Stimulated activated CD8-positive, alpha-beta memory T cell treated with anti-CD3 and anti-CD28 coated beads, Interleukin-7, amount 100 ng/mL, for 1 hour (primary cell): Measurements from ENCODE around the gene GPR3.
A peak's percentile ranks its signal among the peaks of the same experiment; 100 is the strongest.

Experiments
- DNase-seq, 2 donors: peaks; one replicate each; pipeline ENCODE4 v3.0.0-alpha.2; 2020; ENCODE audit warnings: low read depth in 2 of 2

The GPR3 gene, protein sequence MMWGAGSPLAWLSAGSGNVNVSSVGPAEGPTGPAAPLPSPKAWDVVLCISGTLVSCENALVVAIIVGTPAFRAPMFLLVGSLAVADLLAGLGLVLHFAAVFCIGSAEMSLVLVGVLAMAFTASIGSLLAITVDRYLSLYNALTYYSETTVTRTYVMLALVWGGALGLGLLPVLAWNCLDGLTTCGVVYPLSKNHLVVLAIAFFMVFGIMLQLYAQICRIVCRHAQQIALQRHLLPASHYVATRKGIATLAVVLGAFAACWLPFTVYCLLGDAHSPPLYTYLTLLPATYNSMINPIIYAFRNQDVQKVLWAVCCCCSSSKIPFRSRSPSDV

DNA sequence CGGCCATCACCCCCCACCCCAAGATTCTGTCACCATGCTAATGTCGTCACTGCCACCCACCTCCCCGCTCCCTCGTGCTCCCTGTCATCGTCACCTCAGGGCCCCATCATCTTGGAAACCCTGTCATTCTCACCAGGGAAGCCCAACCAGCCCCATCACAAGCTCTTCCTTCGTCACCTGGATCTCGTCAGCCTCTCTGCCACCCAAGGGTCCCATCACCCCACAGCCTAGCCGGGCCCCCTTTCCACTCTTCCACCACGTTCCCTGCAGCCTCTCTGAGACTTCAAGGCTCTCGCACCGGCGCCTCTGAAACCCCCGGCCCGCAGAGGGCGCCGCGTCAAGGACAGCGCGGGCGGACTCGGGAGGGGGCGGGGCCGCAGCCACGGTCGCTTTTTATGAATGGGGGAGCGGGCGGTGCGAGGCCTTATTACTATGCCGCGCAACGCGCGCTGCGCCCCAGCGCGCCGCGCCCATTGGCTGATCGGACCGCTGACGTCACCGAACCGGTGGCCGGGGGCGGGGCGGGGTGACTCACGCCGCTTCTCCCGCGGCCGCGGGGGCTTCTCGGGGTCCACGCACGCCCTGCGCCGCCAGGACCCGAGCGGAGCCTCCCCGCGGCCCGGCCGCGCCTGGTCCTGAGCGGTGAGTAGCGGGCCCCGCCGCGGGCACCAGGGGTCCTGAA lies at the start of gene GPR3:
TSS of gene GPR3 (plus strand) at position 527 of the 682 bp plus-strand sequence. CDS start 1,177 bp downstream, outside the sequence.
- DNase-seq: peak; percentile 86

DNA sequence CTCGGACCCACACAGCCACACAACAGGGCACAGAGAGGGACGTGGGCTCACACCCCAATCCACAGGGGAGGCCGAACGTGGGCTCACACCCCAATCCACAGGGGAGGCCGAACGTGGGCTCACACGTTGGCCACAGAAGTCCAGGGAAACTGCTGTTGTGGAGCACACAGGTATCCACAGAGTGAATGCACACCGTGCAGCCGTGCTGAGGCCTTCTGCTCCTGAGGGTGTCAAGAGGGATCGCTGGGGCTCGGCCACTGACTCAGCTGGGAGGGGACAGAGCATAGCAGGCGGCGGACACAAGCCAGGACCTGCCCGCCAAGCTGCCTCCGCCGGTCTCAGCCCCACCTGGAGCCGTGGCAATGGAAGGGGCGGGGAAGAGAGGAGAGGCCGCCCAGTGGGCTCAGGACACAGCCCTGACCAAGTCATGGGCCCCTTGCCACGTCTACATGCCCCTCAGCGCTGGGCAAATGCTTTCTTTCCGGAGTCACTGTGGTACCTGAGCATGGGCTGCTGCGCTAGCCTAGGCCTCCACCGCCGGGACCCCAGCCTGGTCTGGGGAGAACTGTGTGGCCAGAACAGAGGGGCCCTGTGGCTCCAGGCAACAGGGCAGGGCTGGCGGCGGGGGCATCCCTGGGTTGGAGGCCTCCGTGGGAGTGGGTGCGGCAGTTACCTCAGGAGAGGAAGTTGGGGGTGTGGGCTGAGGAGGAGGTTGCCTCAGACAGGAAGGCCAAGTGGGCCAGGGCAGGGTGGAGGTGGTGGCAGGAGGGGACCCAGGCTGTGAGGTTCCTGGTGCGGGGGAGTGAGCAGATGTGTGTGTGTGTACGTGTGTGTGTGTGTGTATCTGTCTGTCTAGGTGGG lies 49.4 kb upstream of the GPR3 start:
- DNase-seq: peak; percentile 53

DNA sequence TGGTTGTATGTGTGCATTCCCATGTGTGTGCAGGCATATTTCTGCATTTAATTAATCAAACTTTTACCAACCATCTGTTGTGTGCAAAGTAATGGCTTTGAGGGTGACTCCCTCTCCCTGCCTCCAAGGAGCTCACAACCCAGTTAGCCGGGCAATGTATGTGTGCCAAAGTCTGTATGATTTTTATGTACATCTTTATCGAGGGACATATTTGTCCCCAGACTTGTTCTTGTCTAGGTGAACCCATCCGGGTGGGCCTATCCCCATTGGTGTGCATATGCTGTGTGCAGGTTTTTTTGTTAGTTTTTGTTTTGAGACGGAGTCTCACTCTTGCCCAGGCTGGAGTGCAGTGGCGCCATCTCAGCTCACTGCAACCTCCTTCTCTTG lies 48.8 kb upstream of the GPR3 start:
- no peak for DNase-seq

DNA sequence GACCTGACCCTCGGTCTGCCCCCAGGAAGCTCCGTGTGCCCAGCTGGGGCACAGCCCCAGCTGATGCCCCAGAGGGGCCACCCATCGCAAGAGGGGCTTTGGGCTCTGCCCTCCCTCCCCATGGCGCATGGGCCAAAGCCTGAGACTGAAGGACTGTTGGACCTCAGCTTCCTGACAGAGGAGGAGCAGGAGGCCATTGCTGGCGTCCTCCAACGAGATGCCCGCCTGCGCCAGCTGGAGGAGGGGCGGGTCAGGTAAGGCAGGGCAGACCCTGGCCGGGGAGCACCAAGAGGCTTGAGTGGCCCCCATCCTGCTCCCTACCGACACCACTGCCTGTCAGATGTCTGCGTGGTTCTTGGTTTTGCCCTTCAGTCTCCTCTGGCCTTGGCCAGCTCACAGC lies 47.1 kb upstream of the GPR3 start:
- no peak for DNase-seq

DNA sequence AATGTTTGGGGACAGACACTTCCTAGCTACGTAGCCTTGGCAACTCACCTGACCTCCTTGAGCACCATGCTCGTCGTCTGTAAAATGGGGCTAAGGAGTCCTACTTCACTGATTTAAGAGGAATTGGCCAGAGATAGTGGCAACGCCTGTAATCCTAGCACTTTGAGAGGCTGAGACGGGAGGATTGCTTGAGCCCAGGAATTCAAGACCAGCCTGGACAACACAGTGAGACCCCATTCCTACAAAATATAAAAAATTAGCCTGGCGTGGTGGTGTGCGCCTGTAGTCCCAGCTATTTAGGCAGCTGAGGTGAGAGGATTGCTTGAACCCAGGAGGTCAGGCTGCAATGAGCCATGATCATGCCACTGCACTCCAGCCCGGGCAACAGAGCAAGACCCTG lies 46.1 kb upstream of the GPR3 start:
- no peak for DNase-seq

DNA sequence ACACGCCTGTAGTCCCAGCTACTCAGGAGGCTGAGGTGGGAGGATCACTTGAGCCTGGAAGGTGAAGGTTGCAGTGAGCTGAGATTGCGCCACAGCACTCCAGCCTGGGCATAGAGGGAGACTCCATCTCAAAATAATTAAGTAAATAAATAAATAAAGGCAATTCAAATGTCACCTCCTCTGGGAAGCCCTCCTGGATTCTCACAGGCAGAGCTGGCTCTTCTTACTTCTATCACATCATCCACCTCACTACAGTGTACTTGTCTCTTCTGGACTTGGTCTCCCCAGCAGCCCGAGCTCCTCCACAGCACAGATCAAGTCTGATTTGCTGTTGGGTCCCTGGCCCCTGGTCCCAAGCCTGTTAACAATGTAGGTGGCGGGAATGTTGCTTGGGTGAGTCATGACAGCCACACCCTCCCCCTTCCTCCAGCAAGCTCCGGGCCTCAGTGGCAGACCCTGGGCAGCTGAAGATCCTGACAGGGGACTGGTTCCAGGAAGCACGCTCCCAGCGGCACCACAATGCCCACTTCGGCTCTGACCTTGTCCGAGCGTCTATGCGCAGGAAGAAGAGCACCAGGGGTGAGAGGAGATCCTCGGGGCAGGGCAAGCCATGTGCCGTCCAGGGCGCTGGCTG lies 45.3 kb upstream of the GPR3 start:
- no peak for DNase-seq

DNA sequence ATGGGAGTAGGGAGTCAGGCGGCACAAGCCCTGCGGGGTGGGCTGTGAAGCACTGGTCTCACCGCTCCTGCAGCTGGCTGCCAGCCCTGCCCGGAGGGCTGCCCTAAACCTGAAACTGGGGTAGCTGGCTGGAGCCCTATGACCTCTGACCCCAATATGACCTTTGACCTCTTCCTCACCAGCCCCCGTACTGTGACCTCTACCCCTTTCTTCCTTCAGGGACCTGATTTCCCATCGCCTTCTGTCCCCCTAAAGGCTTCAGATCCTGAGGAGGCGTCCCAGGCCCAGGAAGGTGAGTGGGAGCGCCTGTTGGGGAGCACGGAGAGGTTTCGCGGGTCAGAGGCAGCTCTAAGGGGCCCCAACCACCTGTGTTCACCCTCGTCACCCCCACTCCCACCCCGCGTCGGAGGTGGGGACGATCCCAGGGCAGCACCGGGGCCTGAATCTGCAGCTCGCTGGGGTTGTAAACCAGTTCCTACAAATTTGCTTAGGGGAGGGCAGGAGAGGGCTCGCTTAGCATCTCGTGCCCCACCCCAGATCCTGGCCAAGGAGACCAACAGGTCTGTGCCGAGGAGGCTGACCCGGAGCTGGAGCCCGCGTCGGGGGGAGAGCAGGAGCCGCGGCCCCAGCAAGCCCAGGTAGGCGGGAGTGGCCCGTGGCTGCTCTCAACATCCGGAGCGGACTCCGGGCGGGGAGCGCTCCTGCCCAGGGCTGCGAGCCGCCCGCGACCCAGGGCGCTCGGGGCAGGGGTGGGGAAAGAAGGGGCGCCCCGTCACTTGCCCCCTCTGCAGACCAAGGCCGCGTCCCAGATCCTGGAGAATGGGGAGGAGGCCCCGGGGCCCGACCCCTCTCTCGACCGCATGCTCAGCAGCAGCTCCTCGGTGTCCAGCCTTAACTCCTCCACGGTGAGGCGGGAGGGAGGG lies 43.3 kb upstream of the GPR3 start:
- DNase-seq: no peak

DNA sequence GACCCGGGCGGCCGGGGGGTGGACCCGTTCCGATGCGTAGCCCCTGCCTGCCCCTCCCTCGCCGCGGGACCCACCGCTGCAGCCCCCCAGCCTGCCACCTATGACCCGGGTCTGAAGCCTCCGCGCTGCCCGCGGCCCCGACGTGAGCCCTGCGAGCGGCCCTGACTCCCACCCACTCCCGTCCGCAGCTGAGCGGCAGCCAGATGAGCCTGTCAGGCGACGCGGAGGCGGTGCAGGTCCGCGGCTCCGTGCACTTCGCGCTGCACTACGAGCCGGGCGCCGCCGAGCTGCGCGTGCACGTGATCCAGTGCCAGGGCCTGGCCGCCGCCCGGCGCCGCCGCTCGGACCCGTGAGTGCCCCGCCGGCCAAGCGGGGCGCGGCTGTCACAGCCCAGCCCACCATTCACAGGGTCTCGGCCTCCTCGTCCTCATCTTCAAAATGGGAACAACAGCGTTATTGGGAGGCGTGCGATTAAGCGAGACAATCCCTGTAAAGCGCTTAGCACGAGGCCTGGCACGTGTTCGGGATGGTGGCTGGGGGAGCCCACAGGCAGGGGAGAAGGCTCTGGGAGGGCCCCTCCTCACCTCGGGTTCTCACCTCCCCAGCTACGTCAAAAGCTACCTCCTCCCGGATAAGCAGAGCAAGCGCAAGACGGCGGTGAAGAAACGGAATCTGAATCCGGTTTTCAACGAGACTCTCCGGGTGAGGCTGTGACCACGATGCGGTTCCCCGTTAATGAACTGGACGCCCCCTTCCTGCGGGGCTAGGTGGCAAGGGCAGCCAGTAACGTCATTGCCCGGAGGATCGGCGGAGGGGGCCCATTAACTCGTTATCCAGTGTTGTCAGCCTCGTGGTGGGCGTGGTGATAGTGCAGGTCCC lies 42.4 kb upstream of the GPR3 start:
- no peak for DNase-seq

DNA sequence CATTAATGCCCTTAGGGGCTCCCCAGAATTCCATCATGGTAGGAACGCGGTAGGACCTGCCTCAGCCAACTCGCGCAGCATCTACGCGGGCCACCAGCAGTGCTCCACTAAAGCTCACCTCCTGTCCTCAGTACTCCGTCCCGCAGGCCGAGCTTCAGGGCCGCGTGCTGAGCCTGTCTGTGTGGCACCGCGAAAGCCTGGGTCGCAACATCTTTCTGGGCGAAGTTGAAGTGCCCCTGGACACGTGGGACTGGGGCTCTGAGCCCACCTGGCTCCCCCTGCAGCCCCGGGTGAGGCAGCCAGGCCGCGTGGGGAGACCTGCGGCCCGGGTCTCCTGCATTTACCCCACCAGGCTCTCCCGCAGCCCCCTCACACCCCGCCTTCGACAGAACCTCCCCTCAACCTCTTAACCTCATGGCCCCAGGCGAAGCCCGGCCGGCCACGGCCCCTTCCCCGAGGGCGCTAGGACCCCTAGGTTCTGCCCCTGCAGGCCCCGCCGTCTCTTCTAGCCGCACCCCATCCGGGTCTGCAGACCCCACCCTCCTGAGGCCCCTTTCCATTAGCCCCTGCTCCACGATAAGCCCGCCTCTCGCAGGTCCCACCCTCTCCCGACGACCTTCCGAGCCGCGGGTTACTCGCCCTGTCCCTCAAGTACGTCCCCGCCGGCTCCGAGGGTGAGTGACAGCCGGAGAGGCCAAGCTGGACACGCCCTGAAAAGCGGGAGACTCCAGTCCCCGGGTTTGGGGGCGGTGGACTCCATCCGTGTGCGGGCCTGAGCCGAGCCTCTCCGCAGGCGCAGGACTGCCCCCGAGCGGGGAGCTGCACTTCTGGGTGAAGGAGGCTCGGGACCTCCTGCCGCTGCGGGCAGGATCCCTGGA lies 41.5 kb upstream of the GPR3 start:
- no peak for DNase-seq

DNA sequence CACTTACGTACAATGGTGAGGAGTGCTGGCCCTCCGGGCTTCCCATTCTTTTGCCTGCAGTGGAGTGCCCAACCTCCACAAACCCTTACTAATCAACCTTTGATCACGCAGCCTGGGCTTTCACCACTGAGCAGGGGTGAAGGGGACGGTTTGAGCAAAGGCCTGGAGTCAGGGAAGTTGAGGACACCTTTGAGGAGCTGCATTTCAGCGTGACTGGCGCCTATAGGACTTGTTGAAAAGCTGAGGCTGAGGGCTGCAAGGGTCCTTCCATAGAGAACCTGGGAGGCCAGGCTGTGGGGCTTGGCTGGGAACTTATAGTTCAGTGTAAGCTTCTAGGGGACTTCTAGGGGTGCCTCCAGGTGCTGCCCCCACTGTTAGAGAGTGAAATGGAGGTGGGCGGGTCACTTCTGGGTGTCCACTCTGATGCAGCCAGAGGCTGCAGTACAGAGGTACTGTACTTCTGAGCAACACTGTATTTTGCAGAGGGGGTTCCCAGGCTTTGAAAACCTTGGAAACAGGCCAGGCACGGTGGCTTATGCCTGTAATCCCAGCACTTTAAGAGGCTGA lies 40.8 kb upstream of the GPR3 start:
- no peak for DNase-seq

DNA sequence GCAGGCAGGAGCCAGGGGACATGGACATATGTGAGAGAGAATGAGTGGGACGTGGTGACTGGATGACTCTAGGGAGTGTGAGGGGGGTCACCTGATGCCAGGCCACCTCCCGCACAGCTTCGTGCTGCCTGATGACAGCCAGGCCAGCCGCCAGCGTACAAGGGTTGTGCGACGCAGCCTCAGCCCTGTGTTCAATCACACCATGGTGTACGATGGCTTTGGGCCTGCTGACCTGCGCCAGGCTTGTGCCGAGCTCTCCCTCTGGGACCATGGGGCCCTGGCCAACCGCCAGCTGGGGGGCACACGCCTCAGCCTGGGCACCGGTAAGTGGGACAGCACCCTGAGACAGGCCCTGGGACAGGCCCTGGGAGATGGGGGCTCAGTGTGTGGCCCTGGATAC lies 39.3 kb upstream of the GPR3 start:
- no peak for DNase-seq

DNA sequence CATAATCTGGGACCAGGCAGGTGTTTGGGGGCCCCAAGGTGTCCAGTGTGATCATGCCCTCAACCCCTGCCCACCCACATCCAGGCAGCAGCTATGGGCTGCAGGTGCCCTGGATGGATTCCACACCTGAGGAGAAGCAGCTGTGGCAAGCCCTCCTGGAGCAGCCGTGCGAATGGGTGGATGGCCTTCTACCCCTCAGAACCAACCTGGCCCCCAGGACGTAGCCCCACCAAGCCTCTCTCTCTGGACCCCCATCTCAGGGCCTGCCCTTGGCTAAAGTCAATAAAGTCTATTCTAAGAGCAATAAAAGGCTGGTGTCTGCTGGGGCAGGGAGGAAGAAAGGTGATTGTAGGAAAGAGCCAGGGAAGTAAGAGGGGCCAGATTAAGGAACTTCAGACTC lies 38.8 kb upstream of the GPR3 start:
- DNase-seq: no peak

DNA sequence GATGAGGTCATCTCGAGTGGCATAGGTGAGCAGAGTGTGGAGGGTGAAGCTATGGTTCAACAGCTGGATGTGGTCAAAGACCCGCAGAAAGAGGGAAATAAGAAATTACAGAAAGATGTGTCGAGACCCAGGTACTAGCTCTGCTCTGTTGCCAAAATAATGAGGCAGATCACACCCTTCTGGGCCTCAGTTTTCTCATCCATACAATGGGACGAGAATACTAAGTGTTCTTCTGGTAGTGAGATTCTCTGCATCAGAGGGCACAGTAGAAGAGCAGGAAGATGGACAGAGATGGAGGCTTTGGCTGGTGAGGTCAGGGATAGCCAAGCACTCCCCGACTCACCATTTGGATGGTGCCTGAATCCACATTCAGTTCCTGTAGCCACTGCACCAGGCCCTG lies 36.7 kb upstream of the GPR3 start:
- DNase-seq: no peak

DNA sequence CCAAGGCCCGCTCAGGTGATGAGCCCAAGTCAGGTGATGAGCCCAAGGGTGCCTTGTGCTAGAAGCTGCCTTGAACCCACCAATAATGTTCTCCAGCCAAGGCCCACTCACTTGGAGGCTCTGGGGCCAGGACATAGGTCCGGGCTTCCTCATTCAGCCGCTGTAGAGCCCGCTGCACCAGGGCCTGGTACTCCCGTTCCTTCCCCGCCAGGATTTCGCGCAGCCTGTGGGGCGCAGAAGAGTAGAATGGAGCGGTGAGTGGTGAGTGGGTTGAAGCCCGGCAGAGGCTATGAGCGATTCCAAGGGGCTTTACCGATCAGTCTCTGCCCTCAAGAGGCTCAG lies 36.2 kb upstream of the GPR3 start:
- DNase-seq: no peak

DNA sequence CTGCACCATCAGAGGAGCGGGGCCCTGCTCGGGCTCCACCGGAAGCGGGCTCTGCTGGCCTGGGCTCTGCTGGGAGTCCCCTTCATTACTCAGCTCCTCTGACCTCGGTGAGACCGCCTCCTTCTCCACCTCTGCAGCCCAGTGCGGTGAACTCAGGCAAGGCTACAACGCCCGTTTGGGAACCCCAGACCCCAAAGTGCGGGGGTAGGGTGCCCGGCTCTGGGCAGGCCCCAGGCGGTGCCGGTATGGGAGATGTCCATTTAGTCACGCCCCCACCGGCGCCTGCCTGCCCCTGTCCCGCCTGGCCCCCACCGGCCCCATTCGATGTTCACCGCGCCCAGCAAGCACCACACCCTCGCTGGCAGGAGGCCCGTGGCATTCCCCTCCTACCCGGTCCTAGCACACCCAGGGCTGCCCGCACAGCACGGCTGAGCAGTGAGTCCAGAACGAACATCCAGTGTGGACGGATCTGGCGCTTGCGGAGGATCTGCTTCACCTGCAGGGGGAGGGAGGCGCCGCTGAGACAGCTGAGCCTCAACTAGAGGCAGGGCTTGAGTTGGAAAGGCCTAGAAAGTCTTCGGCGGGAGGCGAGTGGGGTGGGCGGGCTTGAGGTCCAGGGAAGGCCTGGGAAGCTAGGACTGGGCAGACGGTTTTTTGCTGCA lies 35.7 kb upstream of the GPR3 start:
- DNase-seq: no peak

DNA sequence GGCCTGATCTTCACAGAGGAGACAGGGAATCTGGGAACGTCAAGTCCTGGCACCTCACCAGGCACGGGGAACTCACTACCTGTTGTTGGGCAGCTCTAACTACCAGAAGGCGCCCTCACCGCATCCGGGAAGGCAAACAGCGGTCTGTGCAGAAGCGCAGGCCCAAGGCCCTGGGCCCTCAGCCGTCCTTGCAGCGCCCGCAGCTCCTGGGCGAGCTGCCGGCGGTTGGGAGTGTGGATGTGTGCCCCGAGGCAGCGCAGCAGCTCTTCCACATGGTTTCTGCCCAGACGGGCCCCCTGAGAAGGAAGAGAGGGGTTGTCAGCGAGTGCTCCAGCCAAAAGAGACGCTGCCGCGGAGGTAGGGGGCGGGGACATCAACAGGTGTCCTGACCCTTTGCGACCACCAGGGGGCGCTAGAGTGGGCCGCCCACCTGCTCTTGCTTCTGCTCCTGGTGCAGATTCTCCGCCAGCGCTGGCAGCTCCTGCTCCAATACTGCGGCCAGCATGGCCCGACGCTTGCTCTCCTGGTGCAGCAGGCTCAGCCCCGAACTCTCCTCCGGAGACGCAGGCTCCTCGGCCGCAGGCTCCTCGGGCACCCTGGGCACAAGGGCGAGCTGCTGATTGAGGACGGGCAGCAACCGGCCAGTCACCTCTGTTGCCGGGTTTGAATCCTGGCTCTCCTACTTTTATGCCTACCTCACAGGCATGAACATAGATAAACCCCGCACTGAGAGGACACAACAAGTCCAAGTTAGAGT lies 35.0 kb upstream of the GPR3 start:
- peak; percentile 65 to 66 for DNase-seq
